Immature natural killer cell (primary cell): ENCODE data around the gene RPP25L. TPM values are rescaled to one million over a fixed set of nuclear protein-coding genes. Genes with fewer than 3 reads are reported as not detected.

Experiments used
- polyA plus RNA-seq, 3 donors: library from polyadenylated mRNA; unstranded; fragments of 300-500 nt; fragmentation: Illumina TruSeq; gene quantifications; one replicate each; pipeline ENCODE4 v1.2.3, GENCODE V29; 2021

RPP25L gene
- polyA plus RNA-seq, 3 donors from 2014 or later = 42.3 to 52.0 (median 43.4) TPM

Other genes starting within 250 kb of the RPP25L start
- gene MYORG, start 235.2 kb downstream of the RPP25L start, polyA plus RNA-seq = under 1 TPM in 2 of 3 donors, not detected in 1; 0.30 to 0.69 TPM
- 1 to 10 TPM in 2 of 3 donors, under 1 TPM in 1; 0.25 to 2.6 (median 1.6) TPM for gene FAM219A, start 153.5 kb downstream of the RPP25L start, polyA plus RNA-seq
- gene DNAI1, start 153.3 kb downstream of the RPP25L start, polyA plus RNA-seq = not detected
- gene ENHO, start 89.1 kb downstream of the RPP25L start, polyA plus RNA-seq = 10 to 100 TPM in 1 of 3 donors, 1 to 10 TPM in 1, under 1 TPM in 1; 1.00 to 11.3 (median 9.2) TPM
- gene CNTFR, start 22.4 kb downstream of the RPP25L start, polyA plus RNA-seq = not detected
- 100 to 1,000 TPM; 201 to 315 (median 268) TPM for gene DCTN3, start 8.4 kb upstream of the RPP25L start, polyA plus RNA-seq
- gene ARID3C, start 17.0 kb upstream of the RPP25L start, polyA plus RNA-seq = not detected
- gene SIGMAR1, start 25.7 kb upstream of the RPP25L start, polyA plus RNA-seq = 100 to 1,000 TPM in 1 of 3 donors, 10 to 100 TPM in 2; 75.8 to 135 (median 85.2) TPM
- gene GALT, start 34.6 kb upstream of the RPP25L start, polyA plus RNA-seq = 10 to 100 TPM; 43.7 to 61.2 (median 47.3) TPM
- 10 to 100 TPM in 1 of 3 donors, 1 to 10 TPM in 2; 2.9 to 14.0 (median 5.0) TPM for gene IL11RA, start 40.1 kb upstream of the RPP25L start, polyA plus RNA-seq
- not detected for gene CCL27, start 50.6 kb upstream of the RPP25L start, polyA plus RNA-seq
- not detected for gene CCL19, start 79.2 kb upstream of the RPP25L start, polyA plus RNA-seq
- not detected for gene CCL21, start 98.0 kb upstream of the RPP25L start, polyA plus RNA-seq